Hepatocyte (in vitro differentiated cells): ENCODE measurements around the gene FOXO4.

Experiments
- CTCF ChIP-seq: fragments of 200-600 bp; sonication (generic); IDR thresholded peaks from 2 replicates; pipeline ENCODE4 v1.5.1; 2016; ENCODE audit warnings: antibody characterized with exemption, mild to moderate bottlenecking; ENCODE audit not compliant: poor library complexity
- EZH2 ChIP-seq: fragments of 200-600 bp; sonication (generic); IDR thresholded peaks from 2 replicates; pipeline ENCODE4 v1.6.1; 2016; ENCODE audit warnings: antibody characterized with exemption, mild to moderate bottlenecking, borderline replicate concordance
- EZH2phosphoT487 ChIP-seq: fragments of 200-600 bp; sonication (generic); IDR thresholded peaks from one replicate; pipeline ENCODE4 v1.6.1; 2018; ENCODE audit warnings: antibody characterized with exemption, mild to moderate bottlenecking, low read depth, moderate library complexity; ENCODE audit not compliant: unreplicated experiment, severe bottlenecking

GRCh38 chrX:71117358-71117757 is 21.7 kb downstream of the FOXO4 start:
- TF ChIP-seq CTCF (no peak), EZH2phosphoT487 (no peak), EZH2 (no peak)
